Measurements from ENCODE around the gene ARHGEF33. TPM values are rescaled to one million over a fixed set of nuclear protein-coding genes. Genes with fewer than 3 reads are reported as not detected.

The ARHGEF33 gene
- total RNA-seq, 1 experiment from 2014 or later: 0.41 TPM

GRCh38 chr2:38940746-38941145, 51.1 kb downstream of the ARHGEF33 start:
- Histone ChIP-seq H3K27me3 (ENCODE audit: control insufficient read depth, insufficient read depth, low read length) (no peaks in the 10 kb centered on the region), H3K36me3 (ENCODE audit: control insufficient read depth, insufficient read depth, low read length) (no peaks in the 10 kb centered on the region), H3K4me3 (ENCODE audit: low read depth in 2 of 2, low read length in 2 of 2) (no peak overlapping the region), H3K27ac (ENCODE audit: low read length) (no peak overlapping the region), H3K4me1 (ENCODE audit: control insufficient read depth, insufficient read depth, low read length) (no peaks in the 10 kb centered on the region), H3K9me3 (ENCODE audit: control insufficient read depth, insufficient read depth, low read depth, low read length) (no peaks in the 10 kb centered on the region)
- in situ Hi-C loops (cut with HindIII; ENCODE audit: low pct_unique_long_range_greater_than_20kb, low sequenced_read_pairs): no loop called here
- no TSS peak for BruUV-seq (replicated peaks)
- TF ChIP-seq CTCF (IDR thresholded peaks at IDR 0.05) (no peak), POLR2AphosphoS5 (IDR thresholded peaks at IDR 0.05; ENCODE audit: low read depth, low read length) (no peak), TCF7L2 (IDR thresholded peaks at IDR 0.05; ENCODE audit: low read depth, low read length) (no peak), SIN3A (IDR thresholded peaks at IDR 0.05; ENCODE audit: borderline replicate concordance, insufficient read depth, low read depth, low read length) (no peak)
- DNase-seq (ENCODE audit: low read depth, low spot score) (no peak), ATAC-seq (no peak)
- ChIA-PET CTCF (no interaction called here), POLR2A (interaction anchor here (0.6 to 0.8 kb wide), 3 partner anchors 11 to 254 kb away, joined by 3 to 5 read pairs (median 5); no protein-coding TSS in a partner anchor)
- intact Hi-C loops (cut with micrococcal nuclease; ENCODE audit: unreplicated experiment): no loop called here

- intact Hi-C loops (cut with micrococcal nuclease; ENCODE audit: unreplicated experiment) (no loop called here), in situ Hi-C loops (cut with HindIII; ENCODE audit: low pct_unique_long_range_greater_than_20kb, low sequenced_read_pairs) (no loop called here)
- ATAC-seq: no peak
- no peak for DNase-seq (ENCODE audit: low read depth, low spot score)
- CTCF ChIA-PET: no interaction called here
- no peaks in the 10 kb centered on the region for H3K27me3 ChIP-seq (ENCODE audit: control insufficient read depth, insufficient read depth, low read length)
- H3K4me3 ChIP-seq (ENCODE audit: low read depth in 2 of 2, low read length in 2 of 2): no peak overlapping the region
- no TSS peak for BruUV-seq (replicated peaks)
- H3K4me1 ChIP-seq (ENCODE audit: control insufficient read depth, insufficient read depth, low read length): 0 out of 2 replicates have a peak, but pooled peaks cover 5% of the 10 kb centered on the region
- H3K27ac ChIP-seq (ENCODE audit: low read length): no peak overlapping the region
- no peaks in the 10 kb centered on the region for H3K9me3 ChIP-seq (ENCODE audit: control insufficient read depth, insufficient read depth, low read depth, low read length)
- no peaks in the 10 kb centered on the region for H3K36me3 ChIP-seq (ENCODE audit: control insufficient read depth, insufficient read depth, low read length)
- POLR2A ChIA-PET: no interaction called here
- TF ChIP-seq POLR2AphosphoS5 (IDR thresholded peaks at IDR 0.05; ENCODE audit: low read depth, low read length) (no peak), TCF7L2 (IDR thresholded peaks at IDR 0.05; ENCODE audit: low read depth, low read length) (no peak), CTCF (IDR thresholded peaks at IDR 0.05) (no peak), REST (IDR thresholded peaks at IDR 0.05; ENCODE audit: insufficient read depth in 1 of 2, low read depth in 2 of 2, low read length in 1 of 2) (no peak), SIN3A (IDR thresholded peaks at IDR 0.05; ENCODE audit: borderline replicate concordance, insufficient read depth, low read depth, low read length) (no peak)
Observed at GRCh38 chr2:38943784-38944183, 54.1 kb downstream of the ARHGEF33 start.
